CD14-positive monocyte (primary cell): ENCODE data around the gene DHFR2. TPM values are rescaled to one million over a fixed set of nuclear protein-coding genes. Genes with fewer than 3 reads are reported as not detected.

Experiments
- DNase-seq, 3 donors: peaks; one replicate each; pipeline ENCODE4 v3.0.0-alpha.2; 2011 to 2022
- H2AFZ ChIP-seq: 2 replicates; pipeline ENCODE4 v1.6.0; 2012; ENCODE audit warnings: mild to moderate bottlenecking, low read depth, low read length, inconsistent platforms; ENCODE audit not compliant: insufficient read depth, poor library complexity, severe bottlenecking
- H3K27ac ChIP-seq, 2 donors: 1 replicate in 1 of 2; 2 replicates in 1 of 2; pipeline ENCODE4 v1.5.1; 2012 to 2013; ENCODE audit warnings: low read length in 2 of 2, control low read depth in 1 of 2, inconsistent platforms in 1 of 2, low read depth in 1 of 2, mild to moderate bottlenecking in 1 of 2
- H3K27me3 ChIP-seq, 2 donors: one replicate each; pipeline versions ENCODE4 v1.6.0 to v1.6.1; 2011 to 2013; ENCODE audit warnings: low read length in 2 of 2; ENCODE audit not compliant: control insufficient read depth in 2 of 2, insufficient read depth in 2 of 2
- H3K36me3 ChIP-seq, 2 donors: replicated peaks in 1 of 2; 1 replicate in 1 of 2; 2 replicates in 1 of 2; pipeline versions ENCODE4 v1.5.1 to v1.6.1; 2012 to 2013; ENCODE audit warnings: low read length in 2 of 2, control low read depth in 1 of 2, inconsistent platforms in 1 of 2, mild to moderate bottlenecking in 1 of 2; ENCODE audit not compliant: insufficient read depth in 2 of 2, control insufficient read depth in 1 of 2
- H3K4me1 ChIP-seq, 2 donors: 1 replicate in 1 of 2; 2 replicates in 1 of 2; pipeline versions ENCODE4 v1.5.1 to v1.6.1; 2012 to 2013; ENCODE audit warnings: low read length in 2 of 2, control low read depth in 1 of 2, inconsistent platforms in 1 of 2, mild to moderate bottlenecking in 1 of 2, moderate library complexity in 1 of 2; ENCODE audit not compliant: insufficient read depth in 2 of 2, control insufficient read depth in 1 of 2
- H3K4me2 ChIP-seq: replicated peaks from 2 replicates; pipeline ENCODE3; 2012; ENCODE audit warnings: low read length, moderate library complexity, mild to moderate bottlenecking; ENCODE audit not compliant: poor library complexity, severe bottlenecking; ENCODE audit errors: extremely low read depth
- H3K4me3 ChIP-seq, 3 experiments: fragments of 200-600 bp in 1 of 3; sonication (generic) in 1 of 3; replicated peaks in 1 of 3; 1 replicate in 2 of 3; 2 replicates in 1 of 3; pipeline ENCODE4 v1.5.1; 2011 to 2013; ENCODE audit warnings: low read length in 3 of 3, mild to moderate bottlenecking in 3 of 3, control low read depth in 2 of 3, low read depth in 2 of 3, inconsistent platforms in 1 of 3, moderate library complexity in 1 of 3
- H3K79me2 ChIP-seq: 2 replicates; pipeline ENCODE4 v1.6.0; 2012; ENCODE audit warnings: mild to moderate bottlenecking, control low read depth, inconsistent platforms, low read length, moderate library complexity; ENCODE audit not compliant: insufficient read depth
- H3K9ac ChIP-seq: 2 replicates; pipeline ENCODE4 v1.6.0; 2017; ENCODE audit warnings: low read length, mild to moderate bottlenecking; ENCODE audit not compliant: insufficient read depth, poor library complexity, severe bottlenecking
- H3K9me3 ChIP-seq, 2 donors: replicated peaks in 1 of 2; 1 replicate in 1 of 2; 2 replicates in 1 of 2; pipeline versions ENCODE4 v1.5.1 to v1.6.1; 2012 to 2013; ENCODE audit warnings: low read length in 2 of 2, control low read depth in 1 of 2; ENCODE audit not compliant: control insufficient read depth in 1 of 2, insufficient read depth in 1 of 2
- H4K20me1 ChIP-seq: 2 replicates; pipeline ENCODE4 v1.6.0; 2012; ENCODE audit warnings: mild to moderate bottlenecking, low read length, control low read depth, moderate library complexity; ENCODE audit not compliant: insufficient read depth
- H3K27ac Mint-ChIP-seq, 7 donors: one replicate each; pipeline ENCODE4 v1.8.0; 2020; ENCODE audit warnings: mild to moderate bottlenecking in 7 of 7, mixed read lengths in 7 of 7, moderate library complexity in 6 of 7, inconsistent platforms in 2 of 7
- H3K27me3 Mint-ChIP-seq, 3 donors: one replicate each; pipeline ENCODE4 v1.8.0; 2021 to 2022; ENCODE audit warnings: low read depth in 3 of 3, mild to moderate bottlenecking in 3 of 3, mixed read lengths in 3 of 3, moderate library complexity in 3 of 3, inconsistent platforms in 1 of 3
- H3K36me3 Mint-ChIP-seq, 2 donors: one replicate each; pipeline ENCODE4 v1.8.0; 2020; ENCODE audit warnings: mixed read lengths in 2 of 2, inconsistent platforms in 1 of 2, mild to moderate bottlenecking in 1 of 2
- H3K4me1 Mint-ChIP-seq: one replicate; pipeline ENCODE4 v1.8.0; 2020; ENCODE audit warnings: mild to moderate bottlenecking, mixed read lengths
- H3K4me3 Mint-ChIP-seq, 2 donors: one replicate each; pipeline ENCODE4 v1.8.0; 2020; ENCODE audit warnings: mild to moderate bottlenecking in 2 of 2, mixed read lengths in 2 of 2, moderate library complexity in 1 of 2
- H3K9me3 Mint-ChIP-seq, 7 donors: one replicate each; pipeline ENCODE4 v1.8.0; 2020 to 2022; ENCODE audit warnings: mixed read lengths in 7 of 7, mild to moderate bottlenecking in 6 of 7, moderate library complexity in 6 of 7, inconsistent platforms in 2 of 7
- CTCF ChIP-seq: fragments of 200-600 bp; IDR thresholded peaks from one replicate; pipeline ENCODE4 v1.8.0; 2022; ENCODE audit warnings: antibody characterized with exemption, mild to moderate bottlenecking
- WGBS: methylation state at CpG from one replicate; pipeline ENCODE4 v1.1.5; 2013; ENCODE audit warnings: missing lambda C conversion rate; ENCODE audit not compliant: insufficient coverage; 5-methylcytosine and 5-hydroxymethylcytosine counted together
- intact Hi-C, 2 donors: fragments of 100-400 bp; cut with micrococcal nuclease; formaldehyde crosslinking; loops; one replicate each; pipeline versions ENCODE4 v1.15.0 to v1.15.1; 2023
- polyA plus RNA-seq, 3 donors: library from polyadenylated mRNA; depleted of rRNA in 1 of 3; unstranded in 2 of 3; stranded (reverse) in 1 of 3; fragments of 300-500 nt in 2 of 3; fragments of >200 nt in 1 of 3; fragmentation: Illumina TruSeq in 2 of 3; gene quantifications; 1 replicate in 2 of 3; 2 replicates in 1 of 3; pipeline ENCODE4 v1.2.3, GENCODE V29; 2012 to 2021

The DHFR2 gene
- polyA plus RNA-seq, 3 donors = 0.35 to 2.8 (median 1.2) TPM

GRCh38 chr3:94019659-94020058, 43.1 kb downstream of the DHFR2 start:
- Histone ChIP-seq H2AFZ (no peak overlapping the region), H3K4me3 (no peak overlapping the region), H3K9me3 (no peaks in the 10 kb centered on the region), H3K27me3 (no peaks in the 10 kb centered on the region), H4K20me1 (no peaks in the 10 kb centered on the region), H3K4me1 (no peaks in the 10 kb centered on the region), H3K79me2 (no peaks in the 10 kb centered on the region), H3K4me2 (no peak overlapping the region), H3K9ac (no peak overlapping the region), H3K36me3 (no peaks in the 10 kb centered on the region), H3K27ac (no peak overlapping the region)
- H3K4me3 Mint-ChIP-seq = no peak overlapping the region
- DNase-seq = no peak
- no peak for TF ChIP-seq CTCF
- H3K27me3 Mint-ChIP-seq = no peaks in the 10 kb centered on the region
- intact Hi-C loops = no loop called here
- no peaks in the 10 kb centered on the region for H3K4me1 Mint-ChIP-seq
- peaks cover 0 to 3% of the 10 kb centered on the region in 2 donors for H3K36me3 Mint-ChIP-seq
- WGBS = 86% methylated on average over 1 of the region's 2 CpGs
- H3K27ac Mint-ChIP-seq = no peak overlapping the region
- H3K9me3 Mint-ChIP-seq = peaks cover 0 to 1% (median 0%) of the 10 kb centered on the region in 7 donors

DNA sequence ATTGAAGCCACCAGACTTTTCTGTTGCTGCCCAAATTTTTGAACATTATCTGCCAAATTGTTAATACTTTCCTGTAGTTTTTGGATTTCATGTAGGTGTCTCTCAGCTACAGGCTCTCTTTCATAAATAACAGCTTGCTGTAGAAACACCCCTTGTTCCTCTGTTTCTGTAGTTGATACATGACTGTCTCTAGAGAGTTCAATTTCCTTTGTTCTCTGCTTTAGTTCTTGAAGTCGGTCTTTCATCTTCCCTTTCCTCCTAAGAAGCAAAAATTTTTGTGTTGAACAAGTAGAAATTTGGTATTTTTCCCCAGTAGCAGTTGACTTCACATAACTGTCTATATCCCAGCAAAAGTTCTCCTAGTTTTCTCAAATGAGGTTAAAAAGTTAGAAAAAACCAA, 47.7 kb downstream of the DHFR2 start:
- WGBS = no CpG with 5 or more reads among the region's 1 CpG
- no peak overlapping the region for H3K27ac Mint-ChIP-seq
- TF ChIP-seq CTCF = no peak

More for the DNA sequence above, 47.7 kb downstream of the DHFR2 start:
- no peaks in the 10 kb centered on the region for H3K79me2 ChIP-seq
- DNase-seq = no peak
- peaks cover 0 to 5% of the 10 kb centered on the region in 2 donors for H3K4me1 ChIP-seq
- no peaks in the 10 kb centered on the region for H3K36me3 ChIP-seq
- no peaks in the 10 kb centered on the region for H3K27me3 Mint-ChIP-seq
- H3K36me3 Mint-ChIP-seq = peaks cover 3 to 4% of the 10 kb centered on the region in 2 donors
- no peaks in the 10 kb centered on the region for H4K20me1 ChIP-seq
- H3K9me3 ChIP-seq = no peaks in the 10 kb centered on the region
- intact Hi-C loops = no loop called here
- H3K4me3 Mint-ChIP-seq = no peak overlapping the region
- H3K4me2 ChIP-seq = no peak overlapping the region
- no peak overlapping the region for H3K27ac ChIP-seq
- H3K4me3 ChIP-seq = no peak overlapping the region
- no peaks in the 10 kb centered on the region for H3K27me3 ChIP-seq
- no peak overlapping the region for H2AFZ ChIP-seq
- H3K4me1 Mint-ChIP-seq = peaks cover 10% of the 10 kb centered on the region
- peaks cover 0 to 1% (median 0%) of the 10 kb centered on the region in 7 donors for H3K9me3 Mint-ChIP-seq
- H3K9ac ChIP-seq = no peak overlapping the region
